Measurements from ENCODE around the gene OCRL.

DNA sequence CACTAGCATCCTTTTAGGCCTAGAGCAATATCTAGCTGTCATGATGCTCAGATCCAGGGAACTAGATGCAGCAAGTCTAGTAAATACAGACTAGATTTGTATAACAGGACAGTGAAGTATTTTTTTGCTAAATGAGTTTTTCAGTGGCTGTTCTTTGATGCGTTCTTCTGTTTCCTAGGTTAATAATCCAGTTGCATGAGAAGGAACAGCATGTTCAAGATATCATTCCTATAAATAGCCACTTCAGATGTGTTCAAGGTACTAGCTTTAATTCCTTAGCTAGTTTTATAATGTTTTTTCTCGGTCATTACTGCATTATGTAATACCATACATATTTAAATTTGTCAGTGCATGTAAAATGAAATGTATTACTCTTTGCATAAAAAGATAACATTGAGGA is 4.7 kb downstream of the OCRL start:
- TF ChIP-seq, protein P1, sequence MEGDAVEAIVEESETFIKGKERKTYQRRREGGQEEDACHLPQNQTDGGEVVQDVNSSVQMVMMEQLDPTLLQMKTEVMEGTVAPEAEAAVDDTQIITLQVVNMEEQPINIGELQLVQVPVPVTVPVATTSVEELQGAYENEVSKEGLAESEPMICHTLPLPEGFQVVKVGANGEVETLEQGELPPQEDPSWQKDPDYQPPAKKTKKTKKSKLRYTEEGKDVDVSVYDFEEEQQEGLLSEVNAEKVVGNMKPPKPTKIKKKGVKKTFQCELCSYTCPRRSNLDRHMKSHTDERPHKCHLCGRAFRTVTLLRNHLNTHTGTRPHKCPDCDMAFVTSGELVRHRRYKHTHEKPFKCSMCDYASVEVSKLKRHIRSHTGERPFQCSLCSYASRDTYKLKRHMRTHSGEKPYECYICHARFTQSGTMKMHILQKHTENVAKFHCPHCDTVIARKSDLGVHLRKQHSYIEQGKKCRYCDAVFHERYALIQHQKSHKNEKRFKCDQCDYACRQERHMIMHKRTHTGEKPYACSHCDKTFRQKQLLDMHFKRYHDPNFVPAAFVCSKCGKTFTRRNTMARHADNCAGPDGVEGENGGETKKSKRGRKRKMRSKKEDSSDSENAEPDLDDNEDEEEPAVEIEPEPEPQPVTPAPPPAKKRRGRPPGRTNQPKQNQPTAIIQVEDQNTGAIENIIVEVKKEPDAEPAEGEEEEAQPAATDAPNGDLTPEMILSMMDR (IDR thresholded peaks at IDR 0.05): no peak
- TF ChIP-seq POLR2A (IDR thresholded peaks at IDR 0.05) (no peak), POLR2AphosphoS5 (IDR thresholded peaks at IDR 0.05) (no peak)

Data from prostate gland (tissue), 2 donors.